BJ (cell line): ENCODE results near the gene CRABP1. TPM values are rescaled to one million over a fixed set of nuclear protein-coding genes. Genes with fewer than 3 reads are reported as not detected.

Source experiments
- CTCF ChIA-PET: fragments of 350-600 bp; formaldehyde crosslinking; extraction: SDS; loops from one replicate; lab custom pipeline; 2021; ENCODE audit warnings: antibody characterized with exemption, inconsistent platforms; lab: Yijun Ruan, JAX
- POLR2A ChIA-PET: fragments of 300-600 bp; sonication (Branson Sonifier 250); formaldehyde crosslinking; extraction: SDS; loops from one replicate; lab custom pipeline; 2021; ENCODE audit warnings: antibody characterized with exemption; lab: Charles Lee
- DNase-seq: peaks from one replicate; pipeline ENCODE4 v3.0.0-alpha.2; 2011; ENCODE audit warnings: low read depth
- H3K27me3 ChIP-seq: 2 replicates; pipeline ENCODE4 v1.6.0; 2011; ENCODE audit warnings: low read length; ENCODE audit not compliant: control insufficient read depth, insufficient read depth
- H3K36me3 ChIP-seq: 2 replicates; pipeline ENCODE4 v1.5.1; 2011; ENCODE audit warnings: low read length; ENCODE audit not compliant: control insufficient read depth, insufficient read depth
- H3K4me3 ChIP-seq: 2 replicates; pipeline ENCODE4 v1.5.1; 2011; ENCODE audit warnings: low read depth, mild to moderate bottlenecking, control low read depth, low read length
- polyA plus RNA-seq: library from polyadenylated mRNA; depleted of rRNA; stranded (reverse); fragments of >200 nt; gene quantifications from 2 replicates; pipeline ENCODE4 v1.2.3, GENCODE V29; 2011
- TF ChIP-seq, protein P1 (sequence below): IDR thresholded peaks from 2 replicates; pipeline ENCODE4 v1.5.1; 2011; ENCODE audit warnings: low read depth, mild to moderate bottlenecking, control low read depth, inconsistent platforms, low read length, moderate library complexity; ENCODE audit not compliant: insufficient read depth

The CRABP1 gene
- polyA plus RNA-seq, 1 experiment: not detected

DNA sequence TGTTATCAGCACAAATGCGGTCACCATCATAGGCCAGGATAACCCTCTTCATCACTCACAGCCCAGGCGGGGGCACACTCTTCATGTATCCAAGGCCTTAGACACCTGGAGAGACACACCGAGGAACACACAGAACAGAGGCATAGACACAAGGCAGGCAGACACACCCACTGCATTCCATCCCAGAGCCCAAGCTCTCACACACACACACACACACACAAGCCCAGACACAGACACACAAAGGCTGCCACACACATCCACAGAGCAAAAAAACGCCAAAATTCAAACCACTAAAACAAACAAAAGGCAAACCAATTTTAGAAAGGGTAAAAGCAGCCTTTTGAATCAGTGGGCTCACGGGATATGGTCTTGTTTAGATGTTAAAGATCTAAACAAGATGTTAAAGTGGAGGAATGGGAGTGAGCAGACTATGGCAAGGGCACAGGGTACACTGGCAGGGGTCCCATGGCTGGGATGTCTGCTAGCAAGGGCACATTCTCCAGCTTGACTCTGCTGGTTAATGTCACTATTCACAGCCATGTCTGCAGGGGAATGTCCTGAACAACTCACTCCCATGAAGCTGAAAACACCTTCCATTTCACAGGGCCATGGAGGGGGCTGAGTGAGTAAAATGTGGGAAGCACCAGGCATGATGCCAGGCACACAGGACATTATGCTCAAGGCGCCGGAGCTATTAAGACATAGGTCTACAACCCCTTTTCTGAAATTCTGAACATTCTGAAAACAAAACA is 14.9 kb upstream of the CRABP1 start:
- no peak for DNase-seq
- no peaks in the 10 kb centered on the region for H3K36me3 ChIP-seq
- ChIA-PET CTCF (interaction anchor here (0.9 to 27.7 kb wide), 4 partner anchors 14 to 88 kb away, joined by 3 to 578 read pairs (median 4); no protein-coding TSS in a partner anchor), POLR2A (no interaction called here)
- H3K4me3 ChIP-seq: no peak overlapping the region
- H3K27me3 ChIP-seq: peaks cover 2% of the 10 kb centered on the region; the same call in 1 of the 2 replicates
- TF ChIP-seq, protein P1, sequence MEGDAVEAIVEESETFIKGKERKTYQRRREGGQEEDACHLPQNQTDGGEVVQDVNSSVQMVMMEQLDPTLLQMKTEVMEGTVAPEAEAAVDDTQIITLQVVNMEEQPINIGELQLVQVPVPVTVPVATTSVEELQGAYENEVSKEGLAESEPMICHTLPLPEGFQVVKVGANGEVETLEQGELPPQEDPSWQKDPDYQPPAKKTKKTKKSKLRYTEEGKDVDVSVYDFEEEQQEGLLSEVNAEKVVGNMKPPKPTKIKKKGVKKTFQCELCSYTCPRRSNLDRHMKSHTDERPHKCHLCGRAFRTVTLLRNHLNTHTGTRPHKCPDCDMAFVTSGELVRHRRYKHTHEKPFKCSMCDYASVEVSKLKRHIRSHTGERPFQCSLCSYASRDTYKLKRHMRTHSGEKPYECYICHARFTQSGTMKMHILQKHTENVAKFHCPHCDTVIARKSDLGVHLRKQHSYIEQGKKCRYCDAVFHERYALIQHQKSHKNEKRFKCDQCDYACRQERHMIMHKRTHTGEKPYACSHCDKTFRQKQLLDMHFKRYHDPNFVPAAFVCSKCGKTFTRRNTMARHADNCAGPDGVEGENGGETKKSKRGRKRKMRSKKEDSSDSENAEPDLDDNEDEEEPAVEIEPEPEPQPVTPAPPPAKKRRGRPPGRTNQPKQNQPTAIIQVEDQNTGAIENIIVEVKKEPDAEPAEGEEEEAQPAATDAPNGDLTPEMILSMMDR: no peak

GRCh38 chr15:78327466-78327865 is 12.7 kb upstream of the CRABP1 start:
- H3K27me3 ChIP-seq: peaks cover 2% of the 10 kb centered on the region
- H3K36me3 ChIP-seq: no peaks in the 10 kb centered on the region
- ChIA-PET POLR2A (no interaction called here), CTCF (interaction anchor here (0.8 to 27.7 kb wide), 4 partner anchors 10 to 86 kb away, joined by 4 to 578 read pairs (median 4); no protein-coding TSS in a partner anchor)
- H3K4me3 ChIP-seq: no peak overlapping the region
- no peak for DNase-seq
- TF ChIP-seq, protein P1: no peak

- ChIA-PET POLR2A (no interaction called here), CTCF (interaction anchor here (1.2 kb wide), 1 partner anchor 22 kb away, joined by 3 read pairs; no protein-coding TSS in a partner anchor)
- H3K36me3 ChIP-seq: no peaks in the 10 kb centered on the region
- H3K4me3 ChIP-seq: no peak overlapping the region
- H3K27me3 ChIP-seq: peaks cover 5% of the 10 kb centered on the region
- no peak for DNase-seq
- TF ChIP-seq, protein P1: no peak
Observed at GRCh38 chr15:78329625-78330024, 10.5 kb upstream of the CRABP1 start.

DNA sequence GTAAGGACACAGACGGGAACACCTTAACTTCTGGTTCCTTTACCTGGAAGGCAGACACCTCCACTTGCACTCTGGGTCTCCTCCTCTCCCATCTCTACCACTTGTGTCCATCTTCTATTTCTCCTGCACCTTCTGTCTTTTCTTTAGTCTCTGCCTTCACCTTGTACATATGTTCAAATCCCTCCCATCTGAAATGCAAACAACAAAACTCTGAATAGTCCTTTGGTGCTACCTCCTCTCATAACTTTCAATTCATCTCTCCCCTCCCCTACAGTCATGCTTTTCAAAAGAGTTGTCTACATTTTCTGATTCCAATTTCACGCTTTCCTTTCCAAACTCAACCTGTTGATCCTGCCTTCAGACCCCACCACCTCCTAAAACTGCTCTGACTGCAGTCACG is 5.3 kb upstream of the CRABP1 start:
- ChIA-PET POLR2A (no interaction called here), CTCF (no interaction called here)
- DNase-seq: no peak
- H3K4me3 ChIP-seq: no peak overlapping the region
- no peaks in the 10 kb centered on the region for H3K36me3 ChIP-seq
- H3K27me3 ChIP-seq: peaks cover 19% of the 10 kb centered on the region
- TF ChIP-seq, protein P1: no peak

DNA sequence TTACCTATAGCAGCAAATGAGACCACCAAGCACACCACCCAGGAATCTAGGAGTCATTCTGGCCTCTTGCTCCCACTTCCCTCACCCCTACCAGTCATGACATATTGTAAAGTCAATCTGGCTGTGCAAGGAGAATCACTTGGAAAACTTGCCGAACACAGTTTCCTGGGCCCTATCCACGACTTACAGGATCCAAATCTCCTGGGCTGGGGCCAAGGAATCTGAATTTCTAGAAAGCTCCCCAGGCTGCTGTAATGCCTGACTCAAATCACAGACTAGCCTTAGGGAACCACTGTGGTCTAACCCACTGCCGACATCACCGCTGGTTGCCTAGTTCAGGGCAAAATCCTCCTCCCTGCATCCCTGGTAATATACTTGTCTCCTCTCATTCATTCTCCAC is 4.2 kb upstream of the CRABP1 start:
- CTCF ChIA-PET: no interaction called here
- Histone ChIP-seq H3K27me3 (peaks cover 27% of the 10 kb centered on the region), H3K36me3 (no peaks in the 10 kb centered on the region), H3K4me3 (no peak overlapping the region)
- POLR2A ChIA-PET: no interaction called here
- no peak for DNase-seq
- TF ChIP-seq, protein P1: no peak
